ENCODE results near the gene ZDHHC9.

The ZDHHC9 gene

DNA sequence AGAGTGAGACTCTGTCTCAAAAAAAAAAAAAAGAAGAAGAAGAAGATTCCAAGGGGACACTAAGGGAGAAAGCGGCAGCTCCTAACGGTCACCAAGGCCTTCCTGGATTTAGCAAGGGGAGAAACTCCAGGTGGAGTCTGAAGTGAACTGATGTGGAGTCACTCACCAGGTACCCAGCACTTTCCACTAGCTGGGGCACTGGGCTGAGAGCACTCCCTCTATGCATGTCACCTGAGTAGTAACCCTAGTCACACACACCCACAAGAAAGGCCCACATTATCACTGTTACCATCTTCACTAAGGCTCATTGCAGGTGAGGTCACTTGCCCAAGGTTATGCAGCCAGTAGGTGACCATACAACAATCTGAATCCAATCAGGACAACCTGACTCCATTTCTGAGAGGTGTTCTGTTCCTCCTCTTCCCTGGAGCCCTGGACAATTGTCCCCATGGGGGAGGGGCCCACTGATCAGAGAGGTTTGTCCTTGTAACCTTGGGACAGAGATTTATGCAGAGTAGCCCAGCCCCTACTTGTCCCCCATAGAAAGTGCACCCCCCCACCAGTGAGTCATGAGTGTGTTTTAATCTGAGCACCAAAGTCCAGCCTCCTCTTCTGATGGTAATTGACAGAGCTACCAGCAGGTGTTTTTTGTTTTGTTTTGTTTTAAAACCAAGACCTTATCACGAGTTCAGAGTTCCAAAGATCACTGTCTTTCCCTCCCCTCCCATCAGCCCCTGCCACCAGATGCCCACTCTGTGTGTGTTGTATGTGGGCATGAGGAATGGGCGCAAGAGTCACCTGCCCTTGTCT lies 69.8 kb downstream of the ZDHHC9 start:
- TF ChIP-seq, protein P1, sequence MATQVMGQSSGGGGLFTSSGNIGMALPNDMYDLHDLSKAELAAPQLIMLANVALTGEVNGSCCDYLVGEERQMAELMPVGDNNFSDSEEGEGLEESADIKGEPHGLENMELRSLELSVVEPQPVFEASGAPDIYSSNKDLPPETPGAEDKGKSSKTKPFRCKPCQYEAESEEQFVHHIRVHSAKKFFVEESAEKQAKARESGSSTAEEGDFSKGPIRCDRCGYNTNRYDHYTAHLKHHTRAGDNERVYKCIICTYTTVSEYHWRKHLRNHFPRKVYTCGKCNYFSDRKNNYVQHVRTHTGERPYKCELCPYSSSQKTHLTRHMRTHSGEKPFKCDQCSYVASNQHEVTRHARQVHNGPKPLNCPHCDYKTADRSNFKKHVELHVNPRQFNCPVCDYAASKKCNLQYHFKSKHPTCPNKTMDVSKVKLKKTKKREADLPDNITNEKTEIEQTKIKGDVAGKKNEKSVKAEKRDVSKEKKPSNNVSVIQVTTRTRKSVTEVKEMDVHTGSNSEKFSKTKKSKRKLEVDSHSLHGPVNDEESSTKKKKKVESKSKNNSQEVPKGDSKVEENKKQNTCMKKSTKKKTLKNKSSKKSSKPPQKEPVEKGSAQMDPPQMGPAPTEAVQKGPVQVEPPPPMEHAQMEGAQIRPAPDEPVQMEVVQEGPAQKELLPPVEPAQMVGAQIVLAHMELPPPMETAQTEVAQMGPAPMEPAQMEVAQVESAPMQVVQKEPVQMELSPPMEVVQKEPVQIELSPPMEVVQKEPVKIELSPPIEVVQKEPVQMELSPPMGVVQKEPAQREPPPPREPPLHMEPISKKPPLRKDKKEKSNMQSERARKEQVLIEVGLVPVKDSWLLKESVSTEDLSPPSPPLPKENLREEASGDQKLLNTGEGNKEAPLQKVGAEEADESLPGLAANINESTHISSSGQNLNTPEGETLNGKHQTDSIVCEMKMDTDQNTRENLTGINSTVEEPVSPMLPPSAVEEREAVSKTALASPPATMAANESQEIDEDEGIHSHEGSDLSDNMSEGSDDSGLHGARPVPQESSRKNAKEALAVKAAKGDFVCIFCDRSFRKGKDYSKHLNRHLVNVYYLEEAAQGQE (IDR thresholded peaks at IDR 0.05; ENCODE audit: low read depth) = no peak
- TF ChIP-seq CEBPB (IDR thresholded peaks at IDR 0.05) = no peak
- no peak for TF ChIP-seq FOXM1 (IDR thresholded peaks at IDR 0.05; ENCODE audit: borderline replicate concordance, low read depth)
- TF ChIP-seq TCF12 (IDR thresholded peaks at IDR 0.05; ENCODE audit: low read depth) = no peak
- TF ChIP-seq EGR1 (IDR thresholded peaks at IDR 0.05) = no peak
- TF ChIP-seq TAF1 (IDR thresholded peaks at IDR 0.05; ENCODE audit: low read depth) = no peak
- no peak for TF ChIP-seq YY1 (IDR thresholded peaks at IDR 0.05; ENCODE audit: low read depth)

DNA sequence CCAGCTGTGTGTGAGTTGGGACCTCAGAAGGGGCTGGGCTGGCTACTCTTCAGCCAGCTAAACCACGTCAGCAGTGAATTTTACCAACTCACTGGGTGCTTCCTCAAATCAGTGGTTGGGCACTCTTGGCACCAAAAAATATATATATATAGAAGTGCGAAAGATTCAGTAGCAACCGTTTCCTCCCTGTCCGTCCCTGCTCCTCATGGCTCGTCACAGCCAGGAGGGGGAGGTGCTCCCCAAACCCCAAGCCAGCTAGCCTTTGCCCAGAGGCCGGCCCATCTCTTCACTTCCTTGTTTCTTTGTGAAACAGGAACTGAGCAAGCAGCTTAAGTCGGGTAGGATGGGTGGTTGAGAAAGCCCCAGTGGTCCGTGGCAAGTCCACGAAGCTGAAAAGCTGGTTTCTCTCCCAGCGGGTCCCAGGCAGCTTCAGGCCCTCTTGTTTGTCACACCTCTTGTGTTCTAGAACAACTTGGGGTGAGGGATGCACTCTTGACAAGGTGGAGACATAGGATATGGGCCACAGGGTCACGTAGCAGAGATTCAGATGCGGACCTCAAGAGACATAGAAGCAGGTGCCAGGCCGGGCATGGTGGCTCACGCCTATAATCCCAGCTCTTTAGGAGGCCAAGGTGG lies 70.8 kb downstream of the ZDHHC9 start:
- no peak for TF ChIP-seq FOXM1 (IDR thresholded peaks at IDR 0.05; ENCODE audit: borderline replicate concordance, low read depth)
- TF ChIP-seq, protein P2, sequence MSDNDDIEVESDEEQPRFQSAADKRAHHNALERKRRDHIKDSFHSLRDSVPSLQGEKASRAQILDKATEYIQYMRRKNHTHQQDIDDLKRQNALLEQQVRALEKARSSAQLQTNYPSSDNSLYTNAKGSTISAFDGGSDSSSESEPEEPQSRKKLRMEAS (IDR thresholded peaks at IDR 0.05) = no peak

DNA sequence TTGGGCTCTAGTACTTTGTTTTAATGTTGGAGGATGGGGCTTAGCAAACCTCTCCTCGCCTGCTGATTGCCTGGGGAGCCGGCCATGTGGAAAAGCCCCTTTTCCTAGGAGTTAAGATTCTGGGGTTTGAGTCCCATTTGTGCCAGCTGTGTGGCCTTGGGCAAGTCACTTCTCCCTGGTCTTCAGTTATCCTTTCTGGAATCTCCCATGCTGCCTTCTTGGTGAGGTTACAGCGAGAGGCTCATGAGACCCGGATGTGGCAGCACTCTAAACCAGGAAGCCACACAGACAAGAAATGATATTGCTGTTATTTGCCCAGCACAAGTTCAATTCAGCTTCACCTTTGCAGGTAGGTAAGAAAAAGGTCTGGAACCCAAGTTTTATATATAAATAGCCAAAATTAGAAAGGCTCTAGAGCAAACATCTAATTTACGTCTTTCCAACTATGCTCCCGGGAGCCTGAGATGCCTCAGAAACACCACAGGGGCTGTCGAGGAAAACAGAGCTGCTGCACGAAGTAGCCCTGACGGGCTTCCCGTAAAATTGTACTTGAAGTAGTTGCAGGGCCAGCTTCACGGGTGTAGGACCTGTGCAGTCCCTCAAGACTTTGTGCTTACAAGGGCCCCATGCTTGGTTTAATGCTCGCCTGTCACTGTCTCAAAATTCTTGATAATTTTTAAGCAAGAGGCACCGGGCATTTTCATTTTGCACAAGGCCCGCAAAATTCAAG lies 72.3 kb downstream of the ZDHHC9 start:
- TF ChIP-seq CEBPB (IDR thresholded peaks at IDR 0.05) = no peak
- TF ChIP-seq TAF1 (IDR thresholded peaks at IDR 0.05; ENCODE audit: low read depth) = no peak
- no peak for TF ChIP-seq YY1 (IDR thresholded peaks at IDR 0.05; ENCODE audit: low read depth)
- TF ChIP-seq EGR1 (IDR thresholded peaks at IDR 0.05) = no peak
- TF ChIP-seq TEAD4 (IDR thresholded peaks at IDR 0.05) = no peak
- no peak for TF ChIP-seq ZBTB7A (IDR thresholded peaks at IDR 0.05; ENCODE audit: low read depth)
- no peak for TF ChIP-seq RAD21 (IDR thresholded peaks at IDR 0.05; ENCODE audit: low read depth)
- TF ChIP-seq, protein P3, sequence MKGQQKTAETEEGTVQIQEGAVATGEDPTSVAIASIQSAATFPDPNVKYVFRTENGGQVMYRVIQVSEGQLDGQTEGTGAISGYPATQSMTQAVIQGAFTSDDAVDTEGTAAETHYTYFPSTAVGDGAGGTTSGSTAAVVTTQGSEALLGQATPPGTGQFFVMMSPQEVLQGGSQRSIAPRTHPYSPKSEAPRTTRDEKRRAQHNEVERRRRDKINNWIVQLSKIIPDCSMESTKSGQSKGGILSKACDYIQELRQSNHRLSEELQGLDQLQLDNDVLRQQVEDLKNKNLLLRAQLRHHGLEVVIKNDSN (IDR thresholded peaks at IDR 0.05) = no peak
- TF ChIP-seq TCF12 (IDR thresholded peaks at IDR 0.05; ENCODE audit: low read depth) = no peak
- no peak for TF ChIP-seq EP300 (IDR thresholded peaks at IDR 0.05; ENCODE audit: borderline replicate concordance)
- TF ChIP-seq CREB1 (IDR thresholded peaks at IDR 0.05; ENCODE audit: low read depth) = no peak
- TF ChIP-seq, protein P1 (IDR thresholded peaks at IDR 0.05; ENCODE audit: low read depth) = no peak
- TF ChIP-seq NFIC (IDR thresholded peaks at IDR 0.05) = no peak
- TF ChIP-seq, protein P2 (IDR thresholded peaks at IDR 0.05) = no peak
- no peak for TF ChIP-seq FOXM1 (IDR thresholded peaks at IDR 0.05; ENCODE audit: borderline replicate concordance, low read depth)

DNA sequence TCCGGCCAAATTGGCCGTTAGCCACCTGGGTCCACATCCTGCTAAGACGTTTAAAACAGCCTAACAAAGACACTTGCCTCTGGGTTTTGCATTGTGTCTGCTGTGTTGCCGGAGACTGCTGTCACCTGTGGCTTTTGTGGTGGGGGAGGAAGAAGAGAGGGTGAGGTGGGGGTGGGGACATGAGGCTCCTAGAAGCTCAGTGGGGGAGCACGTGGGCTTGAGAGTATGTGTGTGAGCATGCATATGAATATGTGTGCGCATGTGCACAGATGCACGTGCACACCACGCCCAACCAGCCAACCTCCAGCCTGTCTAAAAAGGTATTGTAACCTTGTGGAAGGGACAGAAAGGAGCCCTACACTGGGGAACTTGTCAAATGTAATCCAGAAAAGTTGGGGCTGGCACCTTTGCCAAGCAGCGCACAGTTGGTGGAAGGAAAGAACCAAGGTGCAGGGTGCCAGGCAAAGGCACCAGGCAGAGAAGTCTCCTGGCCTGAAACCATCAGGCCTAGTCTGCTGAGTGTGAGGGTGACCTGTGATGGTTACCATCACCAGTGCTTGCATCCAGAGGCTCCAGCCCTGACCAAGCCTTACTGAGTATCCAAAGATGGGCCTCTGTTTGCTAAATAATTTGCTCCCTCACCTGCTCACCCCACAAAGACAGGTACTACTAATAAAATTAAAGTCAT lies 74.1 kb downstream of the ZDHHC9 start:
- TF ChIP-seq NFIC (IDR thresholded peaks at IDR 0.05) (no peak), EGR1 (IDR thresholded peaks at IDR 0.05) (no peak)

DNA sequence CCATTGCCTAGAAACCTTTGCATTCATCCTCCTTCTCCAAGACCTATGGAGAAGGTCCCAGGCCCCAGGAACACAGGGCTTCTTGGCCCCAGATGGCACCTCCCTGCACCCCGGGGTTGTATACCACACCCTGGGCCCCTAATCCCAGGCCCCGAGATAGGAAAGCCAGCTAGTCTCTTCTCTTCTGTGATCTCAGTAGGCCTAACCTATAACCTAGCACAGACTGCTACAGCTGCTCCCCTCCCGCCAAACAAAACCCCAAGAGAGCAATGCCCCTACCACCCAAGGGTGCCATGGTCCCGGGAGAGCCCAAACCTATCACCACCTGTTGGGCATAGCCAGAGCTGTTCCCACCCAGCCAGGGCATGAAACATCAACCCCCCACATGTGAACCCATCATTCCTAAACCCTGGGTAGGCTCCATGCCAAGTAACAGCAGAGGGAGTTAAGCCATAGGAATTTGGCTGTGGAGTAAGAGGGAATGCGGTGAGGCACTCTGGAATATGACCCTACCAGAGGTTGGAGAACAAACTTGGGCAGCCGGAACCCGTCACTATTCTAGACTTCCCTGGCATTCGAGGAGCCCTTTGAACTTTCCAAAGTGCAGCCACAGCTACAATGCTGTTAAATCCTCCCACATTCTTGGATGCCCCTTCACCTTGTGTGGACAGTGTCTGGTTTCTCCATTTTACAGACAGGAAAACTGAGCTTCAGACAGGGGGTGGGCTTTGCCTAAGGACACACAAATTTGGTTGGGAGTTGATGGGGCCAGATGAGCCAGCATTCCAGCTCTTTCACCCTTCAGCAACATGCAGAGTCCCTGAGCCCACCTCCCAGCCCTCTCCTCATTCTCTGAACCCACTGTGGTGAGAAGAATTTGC lies 74.9 kb downstream of the ZDHHC9 start:
- TF ChIP-seq ZBTB7A (IDR thresholded peaks at IDR 0.05; ENCODE audit: low read depth) = no peak
- TF ChIP-seq CREB1 (IDR thresholded peaks at IDR 0.05; ENCODE audit: low read depth) = no peak
- no peak for TF ChIP-seq TAF1 (IDR thresholded peaks at IDR 0.05; ENCODE audit: low read depth)
- TF ChIP-seq NFIC (IDR thresholded peaks at IDR 0.05) = no peak
- TF ChIP-seq TCF12 (IDR thresholded peaks at IDR 0.05; ENCODE audit: low read depth) = no peak
- TF ChIP-seq RAD21 (IDR thresholded peaks at IDR 0.05; ENCODE audit: low read depth) = no peak
- no peak for TF ChIP-seq CEBPB (IDR thresholded peaks at IDR 0.05)
- TF ChIP-seq, protein P2 (IDR thresholded peaks at IDR 0.05) = no peak
- TF ChIP-seq EP300 (IDR thresholded peaks at IDR 0.05; ENCODE audit: borderline replicate concordance) = no peak
- TF ChIP-seq, protein P3 (IDR thresholded peaks at IDR 0.05) = no peak
- TF ChIP-seq, protein P1 (IDR thresholded peaks at IDR 0.05; ENCODE audit: low read depth) = no peak
- TF ChIP-seq EGR1 (IDR thresholded peaks at IDR 0.05) = no peak

Measured in Ishikawa (cell line).